ENCODE measurements around the gene THSD4.

THSD4 gene

DNA sequence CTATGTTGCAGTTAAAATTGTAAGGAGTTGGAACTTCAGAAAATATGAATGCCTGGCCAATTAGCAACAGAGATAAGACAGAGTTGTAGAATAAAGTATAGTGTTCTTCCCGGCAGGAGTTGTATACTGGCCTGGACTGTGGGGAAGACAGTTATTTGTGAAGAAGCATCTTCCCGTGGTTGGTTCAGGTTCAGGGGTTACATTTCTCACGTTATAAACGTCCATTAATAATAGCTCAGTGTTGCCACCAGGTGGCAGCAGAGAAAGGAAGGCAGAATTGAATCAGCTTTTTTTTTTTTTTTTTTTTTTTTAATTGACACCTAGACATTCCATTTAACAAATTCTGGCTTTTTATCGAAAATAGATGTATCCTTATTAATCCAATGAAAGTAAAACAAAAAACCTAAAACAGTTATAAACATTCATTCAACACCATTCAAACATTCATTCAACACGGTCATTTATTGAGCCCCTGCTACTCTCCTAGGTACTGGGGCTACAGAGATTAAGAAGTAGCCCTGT is 628.7 kb downstream of the THSD4 start:
- no peaks in the 10 kb centered on the region for H3K4me1 Mint-ChIP-seq
- no peaks in the 10 kb centered on the region for H3K36me3 Mint-ChIP-seq (ENCODE audit: low read depth)
- ATAC-seq = no peak

GRCh38 chr15:71746719-71747118 is 631.4 kb downstream of the THSD4 start:
- DNase-seq (no peak), ATAC-seq (no peak)
- Mint-ChIP-seq H3K4me1 (no peaks in the 10 kb centered on the region), H3K27me3 (peaks cover 15% of the 10 kb centered on the region), H3K27ac (no peak overlapping the region), H3K9me3 (no peaks in the 10 kb centered on the region), H3K4me3 (no peak overlapping the region), H3K36me3 (ENCODE audit: low read depth) (no peaks in the 10 kb centered on the region)

More for the DNA sequence above, 628.7 kb downstream of the THSD4 start:
- no peak overlapping the region for H3K4me3 Mint-ChIP-seq
- DNase-seq = peak; percentile 68
- no peaks in the 10 kb centered on the region for H3K9me3 Mint-ChIP-seq
- peaks cover 5% of the 10 kb centered on the region for H3K27me3 Mint-ChIP-seq
- no peak overlapping the region for H3K27ac Mint-ChIP-seq

- DNase-seq (no peak), ATAC-seq (no peak)
- no peaks in the 10 kb centered on the region for H3K4me1 Mint-ChIP-seq
- peaks cover 17% of the 10 kb centered on the region for H3K27me3 Mint-ChIP-seq
- no peak overlapping the region for H3K27ac Mint-ChIP-seq
- H3K9me3 Mint-ChIP-seq = no peaks in the 10 kb centered on the region
- no peaks in the 10 kb centered on the region for H3K36me3 Mint-ChIP-seq (ENCODE audit: low read depth)
- H3K4me3 Mint-ChIP-seq = no peak overlapping the region
Measured at GRCh38 chr15:71747128-71748083, 632.1 kb downstream of the THSD4 start.

GRCh38 chr15:71748293-71748718 is 633.0 kb downstream of the THSD4 start:
- peaks cover 17% of the 10 kb centered on the region for H3K27me3 Mint-ChIP-seq
- no peak overlapping the region for H3K4me3 Mint-ChIP-seq

DNA sequence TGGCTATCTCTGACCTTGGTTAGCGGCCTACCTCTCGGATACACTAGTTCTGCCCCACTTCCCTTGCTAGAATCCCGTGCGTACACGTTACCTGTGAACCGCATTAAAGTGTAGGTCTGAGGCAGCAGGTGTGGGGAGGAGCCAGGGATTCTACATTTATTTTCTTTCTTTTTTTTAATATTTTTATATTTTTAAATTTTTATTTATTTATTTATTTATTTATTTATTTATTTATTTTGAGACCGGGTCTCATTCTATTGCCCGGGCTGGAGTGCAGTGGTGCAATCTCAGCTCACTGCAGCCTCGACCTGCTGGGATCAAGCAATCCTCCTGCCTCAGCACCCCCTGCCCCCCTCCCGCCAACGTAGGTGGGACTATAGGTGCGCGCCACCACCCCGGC is 634.2 kb downstream of the THSD4 start:
- Mint-ChIP-seq H3K27ac (no peak overlapping the region), H3K4me1 (no peaks in the 10 kb centered on the region), H3K9me3 (no peaks in the 10 kb centered on the region), H3K36me3 (ENCODE audit: low read depth) (no peaks in the 10 kb centered on the region), H3K4me3 (no peak overlapping the region), H3K27me3 (peaks cover 16% of the 10 kb centered on the region)
- ATAC-seq = no peak
- DNase-seq = no peak

More at GRCh38 chr15:71748293-71748718, 633.0 kb downstream of the THSD4 start:
- DNase-seq = no peak
- H3K36me3 Mint-ChIP-seq (ENCODE audit: low read depth) = no peaks in the 10 kb centered on the region
- ATAC-seq = no peak
- no peaks in the 10 kb centered on the region for H3K4me1 Mint-ChIP-seq
- no peak overlapping the region for H3K27ac Mint-ChIP-seq
- H3K9me3 Mint-ChIP-seq = no peaks in the 10 kb centered on the region

GRCh38 chr15:71752128-71752527 is 636.9 kb downstream of the THSD4 start:
- H3K27ac Mint-ChIP-seq = no peak overlapping the region
- H3K36me3 Mint-ChIP-seq (ENCODE audit: low read depth) = no peaks in the 10 kb centered on the region
- no peak for ATAC-seq
- H3K4me1 Mint-ChIP-seq = no peaks in the 10 kb centered on the region
- no peak overlapping the region for H3K4me3 Mint-ChIP-seq
- DNase-seq = no peak
- H3K9me3 Mint-ChIP-seq = no peaks in the 10 kb centered on the region
- H3K27me3 Mint-ChIP-seq = peaks cover 17% of the 10 kb centered on the region

DNA sequence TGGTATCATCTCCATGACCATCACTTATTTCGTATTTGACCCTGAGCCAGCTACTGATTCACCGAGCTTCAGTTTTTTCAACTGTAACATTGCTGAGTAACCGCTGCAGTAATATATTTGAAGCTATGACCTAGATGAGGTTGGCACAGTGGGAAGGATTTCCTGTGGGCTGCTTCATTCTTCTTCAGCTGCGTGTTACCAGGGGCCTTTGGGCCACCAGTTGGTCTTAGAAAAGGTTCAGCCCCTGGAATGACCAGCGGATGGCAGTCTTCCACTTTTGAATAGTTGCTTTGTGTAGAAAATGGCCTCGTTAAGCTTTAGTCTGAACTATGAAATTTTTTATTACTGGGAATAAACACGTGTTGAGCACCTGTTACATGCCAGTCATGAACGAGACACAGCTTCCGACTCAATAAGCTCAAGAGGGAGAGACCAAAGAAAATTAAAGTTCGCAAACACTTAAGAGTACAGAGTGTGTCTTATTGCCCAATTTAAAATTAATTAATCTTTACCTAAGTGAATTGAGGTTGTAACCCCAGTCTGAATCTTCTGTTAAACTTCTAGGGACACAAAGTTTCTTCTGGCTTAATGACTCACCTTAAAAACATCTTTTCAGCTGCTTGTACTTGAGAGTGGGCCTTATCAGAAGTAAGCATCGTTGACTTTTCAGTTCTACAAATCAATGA is 637.5 kb downstream of the THSD4 start:
- ATAC-seq (no peak), DNase-seq (no peak)
- Mint-ChIP-seq H3K27me3 (peaks cover 17% of the 10 kb centered on the region), H3K27ac (no peak overlapping the region), H3K4me1 (no peaks in the 10 kb centered on the region), H3K4me3 (no peak overlapping the region), H3K36me3 (ENCODE audit: low read depth) (no peaks in the 10 kb centered on the region), H3K9me3 (no peaks in the 10 kb centered on the region)

GRCh38 chr15:71753346-71753745 is 638.1 kb downstream of the THSD4 start:
- H3K36me3 Mint-ChIP-seq (ENCODE audit: low read depth) = no peaks in the 10 kb centered on the region
- ATAC-seq = no peak
- no peaks in the 10 kb centered on the region for H3K4me1 Mint-ChIP-seq
- DNase-seq = no peak
- peaks cover 17% of the 10 kb centered on the region for H3K27me3 Mint-ChIP-seq
- no peak overlapping the region for H3K27ac Mint-ChIP-seq
- no peaks in the 10 kb centered on the region for H3K9me3 Mint-ChIP-seq
- no peak overlapping the region for H3K4me3 Mint-ChIP-seq

- Mint-ChIP-seq H3K4me1 (no peaks in the 10 kb centered on the region), H3K27ac (no peak overlapping the region), H3K9me3 (no peaks in the 10 kb centered on the region), H3K4me3 (no peak overlapping the region), H3K27me3 (peaks cover 17% of the 10 kb centered on the region), H3K36me3 (ENCODE audit: low read depth) (no peaks in the 10 kb centered on the region)
- ATAC-seq (no peak), DNase-seq (no peak)
Measured at GRCh38 chr15:71754660-71755059, 639.4 kb downstream of the THSD4 start.

GRCh38 chr15:71755092-71755970 is 640.1 kb downstream of the THSD4 start:
- no peak overlapping the region for H3K4me3 Mint-ChIP-seq
- ATAC-seq (no peak), DNase-seq (no peak)
- peaks cover under 1% of the 10 kb centered on the region for H3K36me3 Mint-ChIP-seq (ENCODE audit: low read depth)
- H3K4me1 Mint-ChIP-seq = no peaks in the 10 kb centered on the region
- H3K9me3 Mint-ChIP-seq = peaks cover 2% of the 10 kb centered on the region
- no peak overlapping the region for H3K27ac Mint-ChIP-seq
- H3K27me3 Mint-ChIP-seq = peaks cover 16% of the 10 kb centered on the region

DNA sequence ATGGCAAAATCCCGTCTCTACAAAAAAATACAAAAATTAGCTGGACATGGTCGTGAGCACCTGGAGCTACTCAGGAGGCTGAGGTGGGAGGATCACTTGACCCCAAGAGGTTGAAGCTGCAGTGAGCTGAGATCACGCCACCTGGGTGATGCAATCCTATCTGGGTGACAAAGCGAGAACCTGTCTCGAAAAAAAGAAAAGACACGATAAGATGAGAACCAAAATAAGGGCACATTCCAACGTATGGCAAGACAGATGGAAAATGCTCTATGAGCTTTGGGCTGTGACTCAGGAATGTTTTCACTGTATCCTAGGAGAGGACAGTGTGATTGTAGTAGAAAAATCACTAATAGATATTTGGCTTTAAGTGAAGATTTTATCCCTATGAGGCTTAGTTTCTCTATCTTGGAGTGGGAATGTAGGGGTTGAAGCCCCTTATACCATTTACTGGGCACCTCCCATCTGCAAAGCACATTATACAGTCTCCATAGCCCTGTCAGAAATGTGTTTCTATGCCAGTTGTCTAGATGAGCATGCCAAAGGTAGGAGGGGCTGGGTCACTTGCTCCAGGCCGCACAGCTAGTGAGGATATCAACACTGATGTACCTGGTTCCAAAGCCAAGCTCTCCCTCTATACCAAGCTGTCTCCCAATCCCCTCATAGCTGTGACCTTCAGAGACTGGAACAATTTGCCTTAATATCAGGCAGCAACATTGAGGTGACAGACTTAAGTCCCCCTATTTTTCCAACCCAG is 641.5 kb downstream of the THSD4 start:
- H3K4me1 Mint-ChIP-seq = no peaks in the 10 kb centered on the region
- DNase-seq (no peak), ATAC-seq (no peak)
- H3K27ac Mint-ChIP-seq = no peak overlapping the region
- H3K27me3 Mint-ChIP-seq = peaks cover 9% of the 10 kb centered on the region
- H3K9me3 Mint-ChIP-seq = peaks cover 13% of the 10 kb centered on the region
- H3K4me3 Mint-ChIP-seq = no peak overlapping the region
- H3K36me3 Mint-ChIP-seq (ENCODE audit: low read depth) = peaks cover 1% of the 10 kb centered on the region

- ATAC-seq (no peak), DNase-seq (no peak)
- peaks cover 7% of the 10 kb centered on the region for H3K27me3 Mint-ChIP-seq
- no peak overlapping the region for H3K27ac Mint-ChIP-seq
- peaks cover 1% of the 10 kb centered on the region for H3K36me3 Mint-ChIP-seq (ENCODE audit: low read depth)
- no peaks in the 10 kb centered on the region for H3K4me1 Mint-ChIP-seq
- H3K9me3 Mint-ChIP-seq = peaks cover 15% of the 10 kb centered on the region
- no peak overlapping the region for H3K4me3 Mint-ChIP-seq
Measured at GRCh38 chr15:71757741-71758530, 642.7 kb downstream of the THSD4 start.

GRCh38 chr15:71758711-71759110 is 643.4 kb downstream of the THSD4 start:
- DNase-seq (no peak), ATAC-seq (no peak)
- Mint-ChIP-seq H3K27ac (no peak overlapping the region), H3K4me1 (no peaks in the 10 kb centered on the region), H3K36me3 (ENCODE audit: low read depth) (peaks cover 1% of the 10 kb centered on the region), H3K4me3 (no peak overlapping the region), H3K27me3 (peaks cover 7% of the 10 kb centered on the region), H3K9me3 (peaks cover 15% of the 10 kb centered on the region)

All from activated naive CD8-positive, alpha-beta T cell treated with anti-CD3 and anti-CD28 coated beads, Interleukin-2, amount 50 U/mL, for 24 hours (primary cell).